SK-N-SH treated with all-trans-retinoic acid at 6 μM for 48 hours (cell line): ENCODE data around the gene LTF.

ENCODE experiments used
- ATAC-seq: fragments of 200-7000 bp; cut with Tn5 transposase; 3 replicates; pipeline ENCODE4 v1.9.1; 2020; ENCODE audit warnings: mild to moderate bottlenecking, moderate library complexity
- ARNTL ChIP-seq: fragments of 450-650 bp; formaldehyde crosslinking; IDR thresholded peaks from 2 replicates; pipeline ENCODE4 v1.5.0; 2020; ENCODE audit warnings: low read depth, mild to moderate bottlenecking, moderate library complexity, borderline replicate concordance
- BACH2 ChIP-seq: fragments of 250-450 bp; sonication (Bioruptor Pico); IDR thresholded peaks from 2 replicates; pipeline ENCODE4 v1.9.0; 2021; ENCODE audit warnings: mild to moderate bottlenecking, borderline replicate concordance
- CSDC2 ChIP-seq: fragments of 250-450 bp; sonication (Bioruptor Pico); IDR thresholded peaks from 2 replicates; pipeline ENCODE4 v1.5.0; 2020; ENCODE audit warnings: mild to moderate bottlenecking, moderate library complexity
- ESRRG ChIP-seq: fragments of 250-450 bp; sonication (Bioruptor Pico); IDR thresholded peaks from 2 replicates; pipeline ENCODE4 v1.6.1; 2021; ENCODE audit warnings: mild to moderate bottlenecking
- ISL1 ChIP-seq: fragments of 250-450 bp; sonication (Bioruptor Pico); IDR thresholded peaks from 2 replicates; pipeline ENCODE4 v2.1.2; 2022; ENCODE audit warnings: mild to moderate bottlenecking, moderate library complexity
- OSR1 ChIP-seq: fragments of 250-450 bp; sonication (Bioruptor Pico); IDR thresholded peaks from 2 replicates; pipeline ENCODE4 v1.8.0; 2022; ENCODE audit warnings: moderate library complexity, mild to moderate bottlenecking, inconsistent platforms
- PPARA ChIP-seq: fragments of 250-450 bp; sonication (Bioruptor Pico); IDR thresholded peaks from 2 replicates; pipeline ENCODE4 v1.5.0; 2020; ENCODE audit warnings: mild to moderate bottlenecking, borderline replicate concordance
- RARB ChIP-seq: fragments of 250-450 bp; sonication (Bioruptor Pico); IDR thresholded peaks from 2 replicates; pipeline ENCODE4 v1.8.0; 2021; ENCODE audit warnings: mild to moderate bottlenecking, moderate library complexity
- SNAI2 ChIP-seq: fragments of 250-450 bp; sonication (Bioruptor Pico); IDR thresholded peaks from 2 replicates; pipeline ENCODE4 v1.5.0; 2020; ENCODE audit warnings: mild to moderate bottlenecking, moderate library complexity
- TCF4 ChIP-seq: fragments of 250-450 bp; sonication (Bioruptor Pico); IDR thresholded peaks from 2 replicates; pipeline ENCODE4 v1.8.0; 2021; ENCODE audit warnings: mild to moderate bottlenecking, moderate library complexity, borderline replicate concordance
- TOX ChIP-seq: fragments of 250-450 bp; sonication (Bioruptor Pico); IDR thresholded peaks from 2 replicates; pipeline ENCODE4 v1.8.0; 2021; ENCODE audit warnings: mild to moderate bottlenecking, moderate library complexity, borderline replicate concordance
- ZFP3 ChIP-seq: fragments of 250-450 bp; sonication (Bioruptor Pico); IDR thresholded peaks from 2 replicates; pipeline ENCODE4 v1.5.0; 2020; ENCODE audit warnings: mild to moderate bottlenecking, moderate library complexity
- ZFP30 ChIP-seq: fragments of 450-650 bp; formaldehyde crosslinking; IDR thresholded peaks from 2 replicates; pipeline ENCODE4 v1.5.0; 2022; ENCODE audit warnings: mild to moderate bottlenecking, moderate library complexity
- ZNF565 ChIP-seq: fragments of 450-650 bp; formaldehyde crosslinking; conservative IDR thresholded peaks from 2 replicates; pipeline ENCODE4 v1.5.0; 2020; ENCODE audit warnings: low read depth, mild to moderate bottlenecking, moderate library complexity
- ZNF70 ChIP-seq: fragments of 450-650 bp; formaldehyde crosslinking; IDR thresholded peaks from 2 replicates; pipeline ENCODE4 v1.5.0; 2020; ENCODE audit warnings: mild to moderate bottlenecking, moderate library complexity
- ZNF8 ChIP-seq: fragments of 450-650 bp; formaldehyde crosslinking; IDR thresholded peaks from 2 replicates; pipeline ENCODE4 v1.5.0; 2020; ENCODE audit warnings: mild to moderate bottlenecking, moderate library complexity
- TF ChIP-seq, protein P1 (sequence below): fragments of 250-450 bp; sonication (Bioruptor Pico); IDR thresholded peaks from 2 replicates; pipeline ENCODE4 v1.5.0; 2020; ENCODE audit warnings: mild to moderate bottlenecking, moderate library complexity
- TF ChIP-seq, protein P2 (sequence below): fragments of 250-450 bp; sonication (Bioruptor Pico); IDR thresholded peaks from 2 replicates; pipeline ENCODE4 v1.8.0; 2021; ENCODE audit warnings: low read depth, mild to moderate bottlenecking, moderate library complexity, borderline replicate concordance
- TF ChIP-seq, protein P3 (sequence below): fragments of 250-450 bp; sonication (Bioruptor Pico); IDR thresholded peaks from 2 replicates; pipeline ENCODE4 v1.8.0; 2020; ENCODE audit warnings: mild to moderate bottlenecking, moderate library complexity, borderline replicate concordance
- TF ChIP-seq, protein P4 (sequence below): fragments of 250-450 bp; sonication (Bioruptor Pico); IDR thresholded peaks from 2 replicates; pipeline ENCODE4 v1.5.1; 2021; ENCODE audit warnings: mild to moderate bottlenecking, moderate library complexity
- TF ChIP-seq, protein P5 (sequence below): fragments of 250-450 bp; sonication (Bioruptor Pico); IDR thresholded peaks from 2 replicates; pipeline ENCODE4 v1.5.1; 2020; ENCODE audit warnings: low read depth, mild to moderate bottlenecking, moderate library complexity

LTF gene

DNA sequence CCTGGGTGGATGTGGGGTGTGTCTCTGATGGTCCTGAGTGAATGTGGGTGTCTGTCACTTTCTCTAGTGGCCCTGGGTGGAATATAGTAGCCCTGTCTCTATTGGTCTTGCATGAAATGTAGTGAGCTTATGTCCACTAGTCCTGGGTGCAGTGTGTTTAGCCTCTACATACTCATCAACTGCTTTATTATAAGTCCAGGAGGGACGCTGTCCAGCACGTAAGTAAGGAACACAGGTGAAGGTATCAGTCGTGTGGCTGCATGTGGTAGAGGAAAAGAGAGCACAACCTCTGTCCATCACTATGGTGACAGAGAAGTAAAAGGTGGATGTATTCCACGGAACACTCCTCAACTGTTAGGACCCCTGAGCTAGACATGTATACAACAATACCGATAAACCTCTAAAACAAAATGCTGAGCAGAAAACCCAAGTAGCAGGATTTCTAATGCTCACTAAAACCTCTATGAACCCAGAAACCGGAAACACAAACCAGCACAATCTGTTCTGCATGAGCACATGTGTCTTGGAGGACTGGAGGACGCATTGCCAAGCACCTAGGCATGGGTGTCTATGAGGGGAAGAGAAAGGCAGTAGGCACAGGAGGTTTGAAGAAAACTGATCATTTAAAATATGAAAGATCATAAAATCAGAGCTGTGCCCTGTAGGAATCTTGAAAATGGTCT lies 11.0 kb downstream of the LTF start:
- ATAC-seq = no peak
- no peak for TF ChIP-seq PPARA (CRISPR knock-in tag)
- no peak for TF ChIP-seq ZNF565 (CRISPR knock-in tag)
- no peak for TF ChIP-seq SNAI2
- TF ChIP-seq TCF4 = no peak
- TF ChIP-seq, protein P1, sequence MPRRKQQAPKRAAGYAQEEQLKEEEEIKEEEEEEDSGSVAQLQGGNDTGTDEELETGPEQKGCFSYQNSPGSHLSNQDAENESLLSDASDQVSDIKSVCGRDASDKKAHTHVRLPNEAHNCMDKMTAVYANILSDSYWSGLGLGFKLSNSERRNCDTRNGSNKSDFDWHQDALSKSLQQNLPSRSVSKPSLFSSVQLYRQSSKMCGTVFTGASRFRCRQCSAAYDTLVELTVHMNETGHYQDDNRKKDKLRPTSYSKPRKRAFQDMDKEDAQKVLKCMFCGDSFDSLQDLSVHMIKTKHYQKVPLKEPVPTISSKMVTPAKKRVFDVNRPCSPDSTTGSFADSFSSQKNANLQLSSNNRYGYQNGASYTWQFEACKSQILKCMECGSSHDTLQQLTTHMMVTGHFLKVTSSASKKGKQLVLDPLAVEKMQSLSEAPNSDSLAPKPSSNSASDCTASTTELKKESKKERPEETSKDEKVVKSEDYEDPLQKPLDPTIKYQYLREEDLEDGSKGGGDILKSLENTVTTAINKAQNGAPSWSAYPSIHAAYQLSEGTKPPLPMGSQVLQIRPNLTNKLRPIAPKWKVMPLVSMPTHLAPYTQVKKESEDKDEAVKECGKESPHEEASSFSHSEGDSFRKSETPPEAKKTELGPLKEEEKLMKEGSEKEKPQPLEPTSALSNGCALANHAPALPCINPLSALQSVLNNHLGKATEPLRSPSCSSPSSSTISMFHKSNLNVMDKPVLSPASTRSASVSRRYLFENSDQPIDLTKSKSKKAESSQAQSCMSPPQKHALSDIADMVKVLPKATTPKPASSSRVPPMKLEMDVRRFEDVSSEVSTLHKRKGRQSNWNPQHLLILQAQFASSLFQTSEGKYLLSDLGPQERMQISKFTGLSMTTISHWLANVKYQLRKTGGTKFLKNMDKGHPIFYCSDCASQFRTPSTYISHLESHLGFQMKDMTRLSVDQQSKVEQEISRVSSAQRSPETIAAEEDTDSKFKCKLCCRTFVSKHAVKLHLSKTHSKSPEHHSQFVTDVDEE (CRISPR knock-in tag) = no peak
- no peak for TF ChIP-seq ZNF70 (CRISPR knock-in tag)
- no peak for TF ChIP-seq BACH2
- TF ChIP-seq, protein P2, sequence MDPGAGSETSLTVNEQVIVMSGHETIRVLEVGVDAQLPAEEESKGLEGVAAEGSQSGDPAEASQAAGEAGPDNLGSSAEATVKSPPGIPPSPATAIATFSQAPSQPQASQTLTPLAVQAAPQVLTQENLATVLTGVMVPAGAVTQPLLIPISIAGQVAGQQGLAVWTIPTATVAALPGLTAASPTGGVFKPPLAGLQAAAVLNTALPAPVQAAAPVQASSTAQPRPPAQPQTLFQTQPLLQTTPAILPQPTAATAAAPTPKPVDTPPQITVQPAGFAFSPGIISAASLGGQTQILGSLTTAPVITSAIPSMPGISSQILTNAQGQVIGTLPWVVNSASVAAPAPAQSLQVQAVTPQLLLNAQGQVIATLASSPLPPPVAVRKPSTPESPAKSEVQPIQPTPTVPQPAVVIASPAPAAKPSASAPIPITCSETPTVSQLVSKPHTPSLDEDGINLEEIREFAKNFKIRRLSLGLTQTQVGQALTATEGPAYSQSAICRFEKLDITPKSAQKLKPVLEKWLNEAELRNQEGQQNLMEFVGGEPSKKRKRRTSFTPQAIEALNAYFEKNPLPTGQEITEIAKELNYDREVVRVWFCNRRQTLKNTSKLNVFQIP (CRISPR knock-in tag) = no peak
- no peak for TF ChIP-seq OSR1 (CRISPR knock-in tag)
- TF ChIP-seq, protein P3, sequence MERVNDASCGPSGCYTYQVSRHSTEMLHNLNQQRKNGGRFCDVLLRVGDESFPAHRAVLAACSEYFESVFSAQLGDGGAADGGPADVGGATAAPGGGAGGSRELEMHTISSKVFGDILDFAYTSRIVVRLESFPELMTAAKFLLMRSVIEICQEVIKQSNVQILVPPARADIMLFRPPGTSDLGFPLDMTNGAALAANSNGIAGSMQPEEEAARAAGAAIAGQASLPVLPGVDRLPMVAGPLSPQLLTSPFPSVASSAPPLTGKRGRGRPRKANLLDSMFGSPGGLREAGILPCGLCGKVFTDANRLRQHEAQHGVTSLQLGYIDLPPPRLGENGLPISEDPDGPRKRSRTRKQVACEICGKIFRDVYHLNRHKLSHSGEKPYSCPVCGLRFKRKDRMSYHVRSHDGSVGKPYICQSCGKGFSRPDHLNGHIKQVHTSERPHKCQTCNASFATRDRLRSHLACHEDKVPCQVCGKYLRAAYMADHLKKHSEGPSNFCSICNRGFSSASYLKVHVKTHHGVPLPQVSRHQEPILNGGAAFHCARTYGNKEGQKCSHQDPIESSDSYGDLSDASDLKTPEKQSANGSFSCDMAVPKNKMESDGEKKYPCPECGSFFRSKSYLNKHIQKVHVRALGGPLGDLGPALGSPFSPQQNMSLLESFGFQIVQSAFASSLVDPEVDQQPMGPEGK (CRISPR knock-in tag) = no peak
- TF ChIP-seq ARNTL (CRISPR knock-in tag) = no peak
- TF ChIP-seq, all 23 proteins: peak for 0

DNA sequence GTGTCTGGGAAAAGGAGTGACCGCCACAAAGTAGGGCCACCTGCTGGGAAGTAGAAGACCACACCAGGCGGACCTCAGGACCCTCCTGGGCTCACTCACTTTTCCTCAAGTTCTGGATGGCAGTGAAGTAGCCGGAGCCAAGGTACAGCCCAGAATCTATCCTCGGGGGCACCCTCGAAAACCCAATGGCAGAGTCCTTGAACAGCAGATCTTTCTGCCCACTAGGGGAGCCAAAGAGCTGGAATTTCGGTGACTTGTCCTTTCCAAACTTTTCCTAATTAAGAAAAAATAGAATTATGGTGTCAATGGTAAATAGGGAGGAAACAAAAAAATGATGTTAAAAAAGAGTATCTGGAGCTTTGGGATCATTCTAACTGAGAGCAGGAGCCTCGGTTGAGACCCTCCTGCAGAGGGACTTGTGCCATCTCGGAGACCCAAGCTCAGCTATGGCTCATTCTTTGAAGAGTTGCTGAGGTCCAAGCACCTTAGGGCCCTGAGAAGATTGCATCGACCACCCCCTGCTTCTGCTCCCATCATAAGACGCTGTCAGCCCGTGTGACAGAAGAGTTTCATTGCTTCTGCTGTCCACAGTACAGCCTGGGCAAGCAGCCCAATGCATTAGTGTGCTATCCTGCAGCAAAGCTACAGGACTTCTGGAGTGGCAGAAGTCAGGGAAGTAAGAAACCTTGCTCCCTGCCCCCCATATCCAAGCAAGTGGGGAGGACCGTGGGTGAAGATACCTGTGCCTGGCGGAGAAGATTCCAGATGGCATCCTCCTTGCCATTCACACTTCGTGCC lies 14.8 kb downstream of the LTF start:
- TF ChIP-seq, protein P4, sequence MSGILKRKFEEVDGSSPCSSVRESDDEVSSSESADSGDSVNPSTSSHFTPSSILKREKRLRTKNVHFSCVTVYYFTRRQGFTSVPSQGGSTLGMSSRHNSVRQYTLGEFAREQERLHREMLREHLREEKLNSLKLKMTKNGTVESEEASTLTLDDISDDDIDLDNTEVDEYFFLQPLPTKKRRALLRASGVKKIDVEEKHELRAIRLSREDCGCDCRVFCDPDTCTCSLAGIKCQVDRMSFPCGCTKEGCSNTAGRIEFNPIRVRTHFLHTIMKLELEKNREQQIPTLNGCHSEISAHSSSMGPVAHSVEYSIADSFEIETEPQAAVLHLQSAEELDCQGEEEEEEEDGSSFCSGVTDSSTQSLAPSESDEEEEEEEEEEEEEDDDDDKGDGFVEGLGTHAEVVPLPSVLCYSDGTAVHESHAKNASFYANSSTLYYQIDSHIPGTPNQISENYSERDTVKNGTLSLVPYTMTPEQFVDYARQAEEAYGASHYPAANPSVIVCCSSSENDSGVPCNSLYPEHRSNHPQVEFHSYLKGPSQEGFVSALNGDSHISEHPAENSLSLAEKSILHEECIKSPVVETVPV (CRISPR knock-in tag) = no peak
- TF ChIP-seq, protein P2 (CRISPR knock-in tag) = no peak
- TF ChIP-seq ZFP30 (CRISPR knock-in tag) (no peak), TOX (CRISPR knock-in tag) (no peak), ESRRG (CRISPR knock-in tag) (no peak), ZFP3 (CRISPR knock-in tag) (no peak), ZNF8 (CRISPR knock-in tag) (no peak), RARB (CRISPR knock-in tag) (no peak), CSDC2 (CRISPR knock-in tag) (no peak), ARNTL (CRISPR knock-in tag) (no peak), ZNF565 (CRISPR knock-in tag) (no peak), OSR1 (CRISPR knock-in tag) (no peak), ISL1 (CRISPR knock-in tag) (no peak), SNAI2 (no peak)
- TF ChIP-seq, protein P5, sequence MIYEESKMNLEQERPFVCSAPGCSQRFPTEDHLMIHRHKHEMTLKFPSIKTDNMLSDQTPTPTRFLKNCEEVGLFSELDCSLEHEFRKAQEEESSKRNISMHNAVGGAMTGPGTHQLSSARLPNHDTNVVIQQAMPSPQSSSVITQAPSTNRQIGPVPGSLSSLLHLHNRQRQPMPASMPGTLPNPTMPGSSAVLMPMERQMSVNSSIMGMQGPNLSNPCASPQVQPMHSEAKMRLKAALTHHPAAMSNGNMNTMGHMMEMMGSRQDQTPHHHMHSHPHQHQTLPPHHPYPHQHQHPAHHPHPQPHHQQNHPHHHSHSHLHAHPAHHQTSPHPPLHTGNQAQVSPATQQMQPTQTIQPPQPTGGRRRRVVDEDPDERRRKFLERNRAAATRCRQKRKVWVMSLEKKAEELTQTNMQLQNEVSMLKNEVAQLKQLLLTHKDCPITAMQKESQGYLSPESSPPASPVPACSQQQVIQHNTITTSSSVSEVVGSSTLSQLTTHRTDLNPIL = no peak
- TF ChIP-seq, protein P1 (CRISPR knock-in tag) = no peak
- peak; percentile 56; the same call in 2 of the 3 replicates for ATAC-seq
